ENCODE results near the gene DFFB. TPM values are rescaled to one million over a fixed set of nuclear protein-coding genes. Genes with fewer than 3 reads are reported as not detected.

DFFB gene
- total and polyA plus RNA-seq, 4 donors = 5.1 to 12.1 (median 5.8) TPM

DNA sequence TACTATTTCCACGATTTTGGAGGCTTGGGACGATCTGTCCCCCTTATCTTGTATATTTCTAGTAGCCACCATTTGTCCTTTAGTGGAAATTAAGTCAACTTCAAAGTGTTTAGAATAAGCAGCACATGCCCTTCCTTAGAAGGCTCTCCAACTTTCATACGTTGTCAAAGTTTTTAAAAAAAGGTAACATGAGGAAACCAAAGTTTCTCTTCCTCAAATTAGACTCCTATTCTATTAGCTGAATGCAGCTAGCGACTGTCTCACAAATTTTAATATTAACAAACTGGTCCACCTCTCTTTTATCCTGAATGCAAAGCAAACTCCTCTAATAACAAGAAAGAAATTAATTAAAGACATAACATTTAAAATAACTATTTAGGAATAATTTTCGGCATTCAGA, 35.9 kb downstream of the DFFB start:
- Histone ChIP-seq H3K4me3 (no peak overlapping the region), H3K9ac (ENCODE audit: insufficient read depth in 1 of 2, low read length in 2 of 2) (no peak overlapping the region), H3K27ac (ENCODE audit: low read depth in 1 of 2, low read length in 1 of 2) (no peak overlapping the region), H3K4me1 (ENCODE audit: control insufficient read depth in 5 of 5, insufficient read depth in 5 of 5, low read length in 5 of 5) (peaks cover 0 to 10% (median 0%) of the 10 kb centered on the region in 5 donors), H3K27me3 (ENCODE audit: control insufficient read depth in 3 of 3, insufficient read depth in 3 of 3, low read length in 2 of 3) (no peaks in the 10 kb centered on the region), H3K36me3 (ENCODE audit: control insufficient read depth in 4 of 4, insufficient read depth in 4 of 4, low read length in 4 of 4) (peaks cover 6 to 27% (median 27%) of the 10 kb centered on the region in 4 donors), H3K9me3 (ENCODE audit: control insufficient read depth in 4 of 4, insufficient read depth in 3 of 4, low read length in 3 of 4) (peaks cover 0 to 2% (median under 1%) of the 10 kb centered on the region in 4 donors)
- DNase-seq (no peak), ATAC-seq (ENCODE audit: insufficient read depth, low FRiP score) (no peak)
- no peak for TF ChIP-seq CTCF (IDR thresholded peaks at IDR 0.05; ENCODE audit: control extremely low read depth, extremely low read depth)
- WGBS, 2 donors = 71 to 77% methylated on average over 5 of the region's 5 CpGs

GRCh38 chr1:3894626-3895278, 37.5 kb downstream of the DFFB start:
- H3K9ac ChIP-seq (ENCODE audit: insufficient read depth in 1 of 2, low read length in 2 of 2) = no peak overlapping the region
- peaks cover 0 to 10% (median 0%) of the 10 kb centered on the region in 5 donors for H3K4me1 ChIP-seq (ENCODE audit: control insufficient read depth in 5 of 5, insufficient read depth in 5 of 5, low read length in 5 of 5)
- H3K4me3 ChIP-seq = no peak overlapping the region
- no peak for ATAC-seq (ENCODE audit: insufficient read depth, low FRiP score)
- 95% methylated on average over 17 of the region's 17 CpGs for WGBS, 2 donors
- H3K27me3 ChIP-seq (ENCODE audit: control insufficient read depth in 3 of 3, insufficient read depth in 3 of 3, low read length in 2 of 3) = no peaks in the 10 kb centered on the region
- DNase-seq = no peak
- TF ChIP-seq CTCF (IDR thresholded peaks at IDR 0.05; ENCODE audit: control extremely low read depth, extremely low read depth) = no peak
- H3K36me3 ChIP-seq (ENCODE audit: control insufficient read depth in 4 of 4, insufficient read depth in 4 of 4, low read length in 4 of 4) = peaks cover 3 to 26% (median 23%) of the 10 kb centered on the region in 4 donors
- no peak overlapping the region for H3K27ac ChIP-seq (ENCODE audit: low read depth in 1 of 2, low read length in 1 of 2)
- H3K9me3 ChIP-seq (ENCODE audit: control insufficient read depth in 4 of 4, insufficient read depth in 3 of 4, low read length in 3 of 4) = peaks cover 0 to 4% (median 2%) of the 10 kb centered on the region in 4 donors

GRCh38 chr1:3895279-3895950, 38.1 kb downstream of the DFFB start:
- H3K27ac ChIP-seq (ENCODE audit: low read depth in 1 of 2, low read length in 1 of 2) = no peak overlapping the region
- DNase-seq = no peak
- TF ChIP-seq CTCF (IDR thresholded peaks at IDR 0.05; ENCODE audit: control extremely low read depth, extremely low read depth) = no peak

More at GRCh38 chr1:3895279-3895950, 38.1 kb downstream of the DFFB start:
- peaks cover 0 to 4% (median 2%) of the 10 kb centered on the region in 4 donors for H3K9me3 ChIP-seq (ENCODE audit: control insufficient read depth in 4 of 4, insufficient read depth in 3 of 4, low read length in 3 of 4)
- H3K4me3 ChIP-seq = no peak overlapping the region
- no peaks in the 10 kb centered on the region for H3K27me3 ChIP-seq (ENCODE audit: control insufficient read depth in 3 of 3, insufficient read depth in 3 of 3, low read length in 2 of 3)
- WGBS, 2 donors = 92 to 94% methylated on average over 13 of the region's 13 CpGs
- H3K4me1 ChIP-seq (ENCODE audit: control insufficient read depth in 5 of 5, insufficient read depth in 5 of 5, low read length in 5 of 5) = peaks cover 0 to 9% (median 0%) of the 10 kb centered on the region in 5 donors
- ATAC-seq (ENCODE audit: insufficient read depth, low FRiP score) = no peak
- peaks cover 0 to 20% (median 17%) of the 10 kb centered on the region in 4 donors for H3K36me3 ChIP-seq (ENCODE audit: control insufficient read depth in 4 of 4, insufficient read depth in 4 of 4, low read length in 4 of 4)
- H3K9ac ChIP-seq (ENCODE audit: insufficient read depth in 1 of 2, low read length in 2 of 2) = no peak overlapping the region

All from lung (tissue), 12 donors.